Stomach (tissue), 9 donors: ENCODE measurements around the gene KLHL22. TPM values are rescaled to one million over a fixed set of nuclear protein-coding genes. Genes with fewer than 3 reads are reported as not detected.

ENCODE experiments used
- DNase-seq, 2 donors: peaks; one replicate each; pipeline versions ENCODE4 v3.0.0 to v3.0.0-alpha.2; 2013 to 2019
- H3K27ac ChIP-seq, 5 donors: fragments of 200-600 bp in 4 of 5; sonication (generic) in 4 of 5; one replicate each; pipeline ENCODE4 v1.5.1; 2013 to 2019; ENCODE audit warnings: mild to moderate bottlenecking in 1 of 5, moderate library complexity in 1 of 5
- H3K27me3 ChIP-seq, 3 donors: fragments of 200-600 bp; sonication (generic); one replicate each; pipeline ENCODE4 v1.5.1; 2017 to 2019; ENCODE audit warnings: mixed run types in 1 of 3
- H3K36me3 ChIP-seq, 4 donors: fragments of 200-600 bp; sonication (generic); 1 replicate in 3 of 4; 2 replicates in 1 of 4; pipeline ENCODE4 v1.5.1; 2016 to 2019
- H3K4me1 ChIP-seq, 4 donors: fragments of 200-600 bp; sonication (generic); one replicate each; pipeline ENCODE4 v1.5.1; 2016 to 2019
- H3K4me3 ChIP-seq, 4 donors: fragments of 200-600 bp; sonication (generic) in 3 of 4; one replicate each; pipeline ENCODE4 v1.5.1; 2016 to 2019; ENCODE audit warnings: mild to moderate bottlenecking in 1 of 4
- H3K9me3 ChIP-seq, 4 donors: fragments of 200-600 bp; sonication (generic); one replicate each; pipeline ENCODE4 v1.5.1; 2016 to 2019
- EP300 ChIP-seq: sonication (generic); formaldehyde crosslinking; IDR thresholded peaks from one replicate; pipeline ENCODE4 v1.6.1; 2017; ENCODE audit warnings: antibody characterized with exemption
- POLR2A ChIP-seq, 4 donors: fragments of 450-650 bp; IDR thresholded peaks; one replicate each; pipeline ENCODE4 v1.6.1; 2016; ENCODE audit warnings: antibody characterized with exemption in 4 of 4, control low read depth in 2 of 4, mild to moderate bottlenecking in 1 of 4, moderate library complexity in 1 of 4
- POLR2AphosphoS5 ChIP-seq, 3 donors: sonication (generic); formaldehyde crosslinking; IDR thresholded peaks; one replicate each; pipeline ENCODE4 v1.6.1; 2016; ENCODE audit warnings: antibody characterized with exemption in 3 of 3
- WGBS, 5 donors: extraction: QIAGEN DNeasy Blood & Tissue Kit in 3 of 5; methylation state at CpG; one replicate each; pipeline versions ENCODE4 v1.1.5 to v1.1.7; 2013 to 2018; 5-methylcytosine and 5-hydroxymethylcytosine counted together
- intact Hi-C: fragments of 100-400 bp; cut with DNase I; formaldehyde crosslinking; loops from one replicate; pipeline ENCODE4 v1.15.1; 2023; ENCODE audit warnings: low total_unique reads
- polyA plus RNA-seq, 3 donors: library from polyadenylated mRNA; stranded (reverse); fragments of 200-250 nt; gene quantifications; one replicate each; pipeline ENCODE4 v1.2.3, GENCODE V29; 2013
- total RNA-seq, 5 donors: library from RNA; depleted of rRNA; stranded (reverse); fragments of >200 nt; gene quantifications; one replicate each; pipeline versions ENCODE4 v1.1.0 to v1.2.3, GENCODE V29; 2014 to 2016
- TF ChIP-seq, protein P1 (sequence below), 7 experiments: fragments of 450-650 bp in 4 of 7; fragments of 200-600 bp in 3 of 7; sonication (generic) in 3 of 7; IDR thresholded peaks; one replicate each; pipeline ENCODE4 v1.5.1; 2016 to 2019; ENCODE audit warnings: antibody characterized with exemption in 7 of 7, control low read depth in 2 of 7, mild to moderate bottlenecking in 1 of 7
- donor health status: healthy with polysubstance abuse.
- donor health status: Bipolar disorder and iron deficiency.
- donor health status: healthy.

KLHL22 gene
- total and polyA plus RNA-seq, 8 donors: 7.0 to 26.5 (median 12.7) TPM

DNA sequence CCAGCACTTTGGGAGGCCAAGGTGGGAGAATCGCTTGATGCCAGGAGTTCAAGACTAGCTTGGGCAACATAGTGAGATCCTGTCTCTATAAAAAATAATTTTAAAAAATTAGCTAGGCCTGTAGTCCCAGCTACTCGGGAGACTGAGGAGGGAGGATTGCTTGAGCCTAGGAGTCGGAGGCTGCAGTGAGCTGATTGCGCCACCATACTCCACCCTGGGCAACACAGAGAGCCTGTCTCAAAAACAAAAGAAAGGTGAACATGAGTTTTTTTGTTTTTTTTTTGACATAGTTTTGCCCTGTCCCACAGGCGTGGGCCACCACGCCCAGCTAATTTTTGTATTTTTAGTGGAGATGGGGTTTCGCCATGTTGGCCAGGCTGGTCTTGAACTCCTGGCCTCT, 29.5 kb upstream of the KLHL22 start:
- intact Hi-C loops: no loop called here
- no peak for TF ChIP-seq POLR2A (IDR thresholded peaks at IDR 0.05)
- no peak for TF ChIP-seq POLR2AphosphoS5 (IDR thresholded peaks at IDR 0.05)
- TF ChIP-seq, protein P1, sequence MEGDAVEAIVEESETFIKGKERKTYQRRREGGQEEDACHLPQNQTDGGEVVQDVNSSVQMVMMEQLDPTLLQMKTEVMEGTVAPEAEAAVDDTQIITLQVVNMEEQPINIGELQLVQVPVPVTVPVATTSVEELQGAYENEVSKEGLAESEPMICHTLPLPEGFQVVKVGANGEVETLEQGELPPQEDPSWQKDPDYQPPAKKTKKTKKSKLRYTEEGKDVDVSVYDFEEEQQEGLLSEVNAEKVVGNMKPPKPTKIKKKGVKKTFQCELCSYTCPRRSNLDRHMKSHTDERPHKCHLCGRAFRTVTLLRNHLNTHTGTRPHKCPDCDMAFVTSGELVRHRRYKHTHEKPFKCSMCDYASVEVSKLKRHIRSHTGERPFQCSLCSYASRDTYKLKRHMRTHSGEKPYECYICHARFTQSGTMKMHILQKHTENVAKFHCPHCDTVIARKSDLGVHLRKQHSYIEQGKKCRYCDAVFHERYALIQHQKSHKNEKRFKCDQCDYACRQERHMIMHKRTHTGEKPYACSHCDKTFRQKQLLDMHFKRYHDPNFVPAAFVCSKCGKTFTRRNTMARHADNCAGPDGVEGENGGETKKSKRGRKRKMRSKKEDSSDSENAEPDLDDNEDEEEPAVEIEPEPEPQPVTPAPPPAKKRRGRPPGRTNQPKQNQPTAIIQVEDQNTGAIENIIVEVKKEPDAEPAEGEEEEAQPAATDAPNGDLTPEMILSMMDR (IDR thresholded peaks at IDR 0.05): no peak
- WGBS, 5 donors: 95 to 98% (median 95%) methylated on average over 7 of the region's 7 CpGs
- Histone ChIP-seq H3K9me3 (no peaks in the 10 kb centered on the region), H3K36me3 (peaks cover 5 to 44% (median 36%) of the 10 kb centered on the region in 4 donors), H3K27ac (no peak overlapping the region), H3K4me3 (no peak overlapping the region), H3K27me3 (no peaks in the 10 kb centered on the region), H3K4me1 (peaks cover 22 to 91% (median 42%) of the 10 kb centered on the region in 4 donors)
- DNase-seq: no peak

DNA sequence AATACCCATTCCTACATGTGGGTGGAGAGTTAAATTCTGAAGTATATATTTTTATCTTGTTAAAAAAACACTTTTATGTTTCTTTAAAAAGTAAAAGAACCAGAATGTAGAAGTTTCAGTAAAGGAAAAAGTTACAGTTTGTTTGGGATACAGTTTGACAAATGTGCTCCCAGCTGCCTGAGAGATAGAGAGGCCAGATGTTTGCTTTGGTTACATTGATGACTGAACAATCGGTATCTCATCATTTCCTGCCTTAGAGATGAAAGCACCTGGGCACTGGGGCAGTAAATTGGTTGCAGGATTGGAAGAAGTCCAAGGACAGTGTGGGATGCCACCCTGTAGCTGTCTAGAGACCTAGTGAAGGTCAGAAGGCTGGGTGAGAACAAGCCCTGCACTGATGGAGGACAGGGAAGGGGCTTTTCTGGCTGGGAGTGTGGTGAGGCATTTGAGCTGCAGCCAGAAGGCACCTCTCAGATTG, 28.4 kb upstream of the KLHL22 start:
- 0 to 8% (median 6%) methylated on average over 1 of the region's 1 CpG for WGBS, 5 donors
- no peak for TF ChIP-seq POLR2A (IDR thresholded peaks at IDR 0.05)
- H3K27me3 ChIP-seq: no peaks in the 10 kb centered on the region
- peaks cover 15 to 54% (median 46%) of the 10 kb centered on the region in 4 donors for H3K36me3 ChIP-seq
- no peak overlapping the region for H3K4me3 ChIP-seq
- peak overlapping the region in 2 of 5 donors; percentile 0 to 34 for H3K27ac ChIP-seq
- intact Hi-C loops: no loop called here
- H3K9me3 ChIP-seq: no peaks in the 10 kb centered on the region
- DNase-seq: peak in 1 of 2 donors; percentile 49
- peaks cover 17 to 90% (median 43%) of the 10 kb centered on the region in 4 donors for H3K4me1 ChIP-seq

DNA sequence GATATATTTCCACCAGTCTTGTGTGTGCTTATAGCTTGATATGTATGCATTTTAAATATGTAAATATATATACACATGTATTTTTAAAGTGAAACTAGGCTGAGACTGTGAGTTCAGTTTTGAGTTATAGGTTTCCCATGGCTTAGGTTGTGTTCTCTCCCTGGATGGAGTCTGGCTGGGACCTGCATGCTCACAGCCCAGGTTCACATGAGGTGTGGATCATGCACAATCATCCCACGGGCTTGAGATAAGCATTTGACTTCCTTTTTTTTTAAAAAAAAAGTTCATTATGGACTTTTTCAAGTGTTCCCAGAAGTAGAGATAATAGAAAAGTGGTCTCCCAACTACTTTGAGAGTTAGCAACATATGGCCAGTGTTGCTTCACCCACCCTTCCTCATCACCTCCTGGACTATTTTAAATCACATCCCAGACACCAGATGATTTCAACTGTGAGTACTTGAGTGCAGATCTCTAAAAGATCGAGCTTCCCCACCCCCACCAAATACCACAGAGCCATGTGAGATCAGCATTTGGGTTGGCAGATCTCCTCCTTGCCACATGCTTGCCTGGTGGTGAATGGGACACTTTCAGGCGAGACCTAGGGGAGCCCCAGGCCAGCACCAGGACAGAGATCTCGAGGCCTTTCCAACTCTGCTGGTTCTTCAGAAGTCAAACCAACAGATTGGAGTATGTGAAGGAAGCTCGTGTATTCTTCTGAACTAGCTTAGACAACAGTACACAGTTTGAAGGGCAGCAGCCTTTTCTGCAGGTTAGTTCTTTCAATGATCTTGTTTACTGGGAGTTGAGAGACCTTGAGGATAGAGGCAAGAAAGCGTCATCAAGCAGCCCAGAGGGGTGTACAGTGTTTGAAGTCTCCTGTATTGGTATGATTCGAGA, 27.7 kb upstream of the KLHL22 start:
- intact Hi-C loops: no loop called here
- Histone ChIP-seq H3K4me3 (no peak overlapping the region), H3K9me3 (no peaks in the 10 kb centered on the region), H3K36me3 (peaks cover 20 to 53% (median 46%) of the 10 kb centered on the region in 4 donors), H3K27me3 (no peaks in the 10 kb centered on the region), H3K27ac (peak overlapping the region in 1 of 5 donors; percentile 20), H3K4me1 (peaks cover 17 to 86% (median 43%) of the 10 kb centered on the region in 4 donors)
- TF ChIP-seq POLR2AphosphoS5 (IDR thresholded peaks at IDR 0.05) (no peak), POLR2A (IDR thresholded peaks at IDR 0.05) (no peak), EP300 (no peak)
- TF ChIP-seq, protein P1 (IDR thresholded peaks at IDR 0.05): no peak
- no peak for DNase-seq
- WGBS, 5 donors: 48 to 54% (median 49%) methylated on average over 7 of the region's 7 CpGs

DNA sequence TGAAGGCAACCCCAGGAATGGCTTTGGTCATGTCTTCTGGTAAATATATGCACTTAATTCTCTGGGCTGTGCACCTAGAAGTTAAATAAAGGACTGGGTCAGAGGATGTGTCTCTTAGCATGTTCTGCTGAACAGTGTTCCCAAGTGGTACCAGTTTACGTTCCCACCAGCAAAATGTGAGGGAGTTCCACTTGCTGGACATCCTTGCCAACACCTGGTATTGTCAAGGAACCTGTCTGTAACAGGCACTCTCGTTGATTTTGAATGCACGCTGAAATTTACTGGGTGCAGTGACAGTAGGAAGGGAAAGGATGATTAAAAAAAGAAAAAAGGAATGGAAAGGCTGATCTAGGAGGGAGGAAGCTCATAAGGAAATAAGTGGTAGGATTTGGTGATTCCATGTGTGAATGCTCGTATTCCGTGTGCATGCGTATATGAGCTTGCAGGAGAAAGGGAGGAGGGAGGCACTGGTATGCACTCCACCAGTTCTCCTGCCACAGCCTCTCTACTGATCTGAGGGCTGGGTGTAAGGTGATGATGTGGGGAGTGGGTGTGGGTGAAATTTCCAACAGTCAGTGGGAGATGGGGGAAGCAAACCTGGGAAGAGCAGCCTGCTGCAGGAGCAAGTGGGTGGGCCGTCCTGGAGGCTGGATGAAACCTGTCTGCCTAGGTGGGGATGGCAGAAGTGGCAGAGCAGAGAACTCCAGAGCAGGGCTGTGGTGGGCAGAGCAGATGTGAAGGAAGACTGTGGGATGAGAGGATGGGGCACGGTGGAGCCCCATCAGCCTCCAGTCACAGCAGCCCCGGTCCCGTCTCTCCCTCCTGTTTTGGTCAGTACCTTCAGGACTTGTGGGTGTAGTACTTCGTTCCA, 26.8 kb upstream of the KLHL22 start:
- Histone ChIP-seq H3K9me3 (no peaks in the 10 kb centered on the region), H3K4me3 (no peak overlapping the region), H3K4me1 (peaks cover 19 to 90% (median 48%) of the 10 kb centered on the region in 4 donors), H3K36me3 (peaks cover 20 to 53% (median 44%) of the 10 kb centered on the region in 4 donors), H3K27me3 (no peaks in the 10 kb centered on the region), H3K27ac (no peak overlapping the region)
- 86 to 91% (median 89%) methylated on average over 11 of the region's 11 CpGs for WGBS, 5 donors
- intact Hi-C loops: no loop called here
- no peak for DNase-seq
- TF ChIP-seq EP300 (no peak), POLR2AphosphoS5 (IDR thresholded peaks at IDR 0.05) (no peak), POLR2A (IDR thresholded peaks at IDR 0.05) (no peak)
- TF ChIP-seq, protein P1 (IDR thresholded peaks at IDR 0.05): no peak
